HCT116 (cell line): ENCODE results near the gene SCTR.

ENCODE experiments used
- SIN3A ChIP-seq: IDR thresholded peaks from 2 replicates; pipeline ENCODE4 v1.6.1; 2012; ENCODE audit warnings: low read depth
- YY1 ChIP-seq: IDR thresholded peaks from 2 replicates; pipeline ENCODE4 v1.6.1; 2011; ENCODE audit warnings: low read length, low read depth, moderate library complexity, mild to moderate bottlenecking; ENCODE audit not compliant: insufficient replicate concordance; ENCODE audit errors: extremely low read depth
- TF ChIP-seq, protein P1 (sequence below), 3 experiments: fragments of 200-600 bp in 1 of 3; sonication (generic) in 1 of 3; IDR thresholded peaks in 2 of 3; conservative IDR thresholded peaks in 1 of 3; 2 replicates each; pipeline ENCODE4 v1.5.1; 2012 to 2017; ENCODE audit warnings: low read depth in 2 of 3, low read length in 2 of 3, antibody characterized with exemption in 1 of 3, borderline replicate concordance in 1 of 3, control low read depth in 1 of 3, mild to moderate bottlenecking in 1 of 3, mixed read lengths in 1 of 3, mixed run types in 1 of 3, moderate library complexity in 1 of 3; ENCODE audit not compliant: insufficient read depth in 1 of 3

DNA sequence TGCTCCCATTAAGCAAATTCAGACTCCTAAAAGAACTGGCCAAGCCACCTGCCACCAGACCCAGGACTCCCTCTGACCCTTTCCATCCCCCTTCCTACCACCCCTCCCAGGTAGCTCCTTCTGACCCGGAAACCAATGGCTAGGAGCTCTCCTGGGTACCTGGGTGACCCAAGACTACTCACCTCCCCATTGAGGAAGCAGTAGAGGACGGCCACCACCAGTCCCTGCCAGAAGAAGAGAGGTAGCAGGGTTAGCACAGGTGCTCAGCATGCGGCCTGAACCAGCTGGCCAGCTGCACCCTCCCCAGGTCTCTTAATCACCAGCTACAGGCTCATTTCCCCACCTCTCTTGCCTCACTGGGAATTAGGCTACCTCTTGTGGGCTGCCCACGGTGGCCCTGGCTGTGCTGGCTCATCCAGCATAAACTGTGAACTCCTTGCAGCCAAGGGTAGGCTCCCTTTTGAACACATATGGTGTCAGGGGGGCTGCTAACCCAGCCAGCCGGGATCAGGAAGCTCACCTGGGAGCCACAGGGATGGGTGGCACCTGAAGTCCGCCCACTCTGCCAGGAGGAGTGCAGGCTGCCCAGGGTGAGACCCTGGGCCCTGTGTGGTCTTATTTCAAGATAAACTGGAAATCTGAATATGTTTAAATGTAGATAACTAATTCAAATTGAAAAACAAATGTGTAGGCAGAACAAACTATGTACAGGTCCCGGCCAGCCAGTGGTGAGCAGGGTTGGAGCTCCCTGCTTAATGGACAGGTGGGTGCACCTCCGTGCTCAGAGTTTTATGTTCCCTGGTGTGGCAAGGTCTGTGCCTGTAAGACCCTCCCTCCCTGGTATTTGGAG, 82.7 kb downstream of the SCTR start:
- TF ChIP-seq YY1 (no peak), SIN3A (no peak)
- TF ChIP-seq, protein P1, sequence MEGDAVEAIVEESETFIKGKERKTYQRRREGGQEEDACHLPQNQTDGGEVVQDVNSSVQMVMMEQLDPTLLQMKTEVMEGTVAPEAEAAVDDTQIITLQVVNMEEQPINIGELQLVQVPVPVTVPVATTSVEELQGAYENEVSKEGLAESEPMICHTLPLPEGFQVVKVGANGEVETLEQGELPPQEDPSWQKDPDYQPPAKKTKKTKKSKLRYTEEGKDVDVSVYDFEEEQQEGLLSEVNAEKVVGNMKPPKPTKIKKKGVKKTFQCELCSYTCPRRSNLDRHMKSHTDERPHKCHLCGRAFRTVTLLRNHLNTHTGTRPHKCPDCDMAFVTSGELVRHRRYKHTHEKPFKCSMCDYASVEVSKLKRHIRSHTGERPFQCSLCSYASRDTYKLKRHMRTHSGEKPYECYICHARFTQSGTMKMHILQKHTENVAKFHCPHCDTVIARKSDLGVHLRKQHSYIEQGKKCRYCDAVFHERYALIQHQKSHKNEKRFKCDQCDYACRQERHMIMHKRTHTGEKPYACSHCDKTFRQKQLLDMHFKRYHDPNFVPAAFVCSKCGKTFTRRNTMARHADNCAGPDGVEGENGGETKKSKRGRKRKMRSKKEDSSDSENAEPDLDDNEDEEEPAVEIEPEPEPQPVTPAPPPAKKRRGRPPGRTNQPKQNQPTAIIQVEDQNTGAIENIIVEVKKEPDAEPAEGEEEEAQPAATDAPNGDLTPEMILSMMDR (IDR thresholded peaks at IDR 0.05 in 2 of 3, conservative IDR thresholded peaks at IDR 0.05 in 1 of 3; ENCODE audit: borderline replicate concordance in 1 of 3, insufficient read depth in 1 of 3, low read depth in 2 of 3, low read length in 2 of 3), result no peak
